Prostate gland (tissue), 2 donors: ENCODE results near the gene EEF1AKMT4. TPM values are rescaled to one million over a fixed set of nuclear protein-coding genes. Genes with fewer than 3 reads are reported as not detected.
A peak's percentile ranks its signal among the peaks of the same experiment; 100 is the strongest.

ENCODE experiments used
- DNase-seq: peaks from one replicate; pipeline ENCODE4 v3.0.0-alpha.2; 2019; ENCODE audit warnings: low spot score
- H3K27ac ChIP-seq, 2 donors: fragments of 200-600 bp; sonication (generic); 2 replicates each; pipeline ENCODE4 v1.5.1; 2017 to 2019
- H3K27me3 ChIP-seq: fragments of 200-600 bp; sonication (generic); replicated peaks from 2 replicates; pipeline ENCODE4 v1.5.1; 2019; ENCODE audit not compliant: insufficient read depth
- H3K36me3 ChIP-seq, 2 donors: fragments of 200-600 bp; sonication (generic); 1 replicate in 1 of 2; 2 replicates in 1 of 2; pipeline versions ENCODE4 v1.5.1 to v1.8.1; 2017 to 2019
- H3K4me1 ChIP-seq: fragments of 200-600 bp; sonication (generic); replicated peaks from 2 replicates; pipeline ENCODE4 v1.5.1; 2019
- H3K4me3 ChIP-seq, 2 donors: fragments of 200-600 bp; sonication (generic); 2 replicates each; pipeline ENCODE4 v1.5.1; 2017 to 2019
- H3K9me3 ChIP-seq: fragments of 200-600 bp; sonication (generic); 2 replicates; pipeline ENCODE4 v1.5.1; 2017
- CTCF ChIP-seq, 4 experiments: fragments of 200-600 bp in 2 of 4; fragments of 450-650 bp in 2 of 4; sonication (generic) in 2 of 4; IDR thresholded peaks; 1 replicate in 3 of 4; 2 replicates in 1 of 4; pipeline ENCODE4 v1.5.1; 2016 to 2019; ENCODE audit warnings: antibody characterized with exemption in 4 of 4, mild to moderate bottlenecking in 2 of 4, moderate library complexity in 2 of 4
- POLR2A ChIP-seq: fragments of 450-650 bp; IDR thresholded peaks from one replicate; pipeline ENCODE4 v1.6.1; 2016; ENCODE audit warnings: antibody characterized with exemption, mild to moderate bottlenecking
- POLR2AphosphoS5 ChIP-seq: sonication (generic); formaldehyde crosslinking; IDR thresholded peaks from one replicate; pipeline ENCODE4 v1.6.1; 2017; ENCODE audit warnings: antibody characterized with exemption
- WGBS: methylation state at CpG from one replicate; pipeline ENCODE4 v1.1.5; 2018; 5-methylcytosine and 5-hydroxymethylcytosine counted together
- intact Hi-C: fragments of 100-400 bp; cut with DNase I; formaldehyde crosslinking; loops from one replicate; pipeline ENCODE4 v1.14.2; 2022
- microRNA counts, 2 donors: library from miRNA; unstranded; fragments of <30 nt; microRNA quantifications; one replicate each; lab custom pipeline; 2016 to 2017
- microRNA-seq: library from miRNA; unstranded; fragments of <30 nt; microRNA quantifications from one replicate; pipeline ENCODE4, GENCODE V29; 2016
- small RNA-seq, 2 donors: library from RNA; depleted of rRNA; stranded (forward); fragments of <200 nt; gene quantifications; one replicate each; pipeline ENCODE3, GENCODE V24; 2016
- total RNA-seq, 2 donors: library from RNA; depleted of rRNA; stranded (reverse); fragments of >200 nt; gene quantifications; one replicate each; pipeline ENCODE4 v1.1.0, GENCODE V29; 2016

The EEF1AKMT4 gene
- total RNA-seq, 2 donors from 2014 or later: 6.1 TPM

- no peaks in the 10 kb centered on the region for H3K9me3 ChIP-seq
- H3K27ac ChIP-seq: no peak overlapping the region
- no peak overlapping the region for H3K4me3 ChIP-seq
- WGBS: 90% methylated on average over 9 of the region's 9 CpGs
- H3K4me1 ChIP-seq: no peaks in the 10 kb centered on the region
- H3K36me3 ChIP-seq: peaks cover 11 to 34% of the 10 kb centered on the region in 2 donors
- no peak for TF ChIP-seq POLR2A
- TF ChIP-seq POLR2AphosphoS5: no peak
- no peak for TF ChIP-seq CTCF (IDR thresholded peaks at IDR 0.05)
- intact Hi-C loops: no loop called here
- H3K27me3 ChIP-seq: no peaks in the 10 kb centered on the region
- no peak for DNase-seq
Measured at GRCh38 chr3:184307915-184308314, 58.4 kb downstream of the EEF1AKMT4 start.

MicroRNA genes within 50 kb of the gene (microRNA counts, 767-probe panel; counts per million panel counts)
- microRNA hsa-miR-1224-3p (lab: Ali Mortazavi, UCI) (0 to 431 counts per million in 2 donors), microRNA hsa-miR-1224-5p (lab: Ali Mortazavi, UCI) (431 to 1,274 counts per million in 2 donors)

Small RNA genes lying within 50 kb of the gene (microRNA-seq; reads per million reads assigned to microRNA genes)
- 3.4 reads per million, percentile 38 among the genes with 10 or more reads in this experiment for gene MIR1224

Small RNA genes lying within 50 kb of the gene (small RNA-seq; reads per million reads assigned to genes)
- 0.19 to 1.2 reads per million in 2 donors for gene MIR1224

Other genes with a start within 250 kb of the EEF1AKMT4 start
- 10 to 100 TPM; 17.9 to 43.6 TPM for gene ABCC5, start 231.8 kb upstream of the EEF1AKMT4 start, total RNA-seq
- gene HTR3D, start 217.9 kb upstream of the EEF1AKMT4 start, total RNA-seq: not detected
- under 1 TPM in 1 of 2 donors, not detected in 1; 0.50 TPM for gene HTR3C, start 196.6 kb upstream of the EEF1AKMT4 start, total RNA-seq
- not detected for gene HTR3E, start 152.6 kb upstream of the EEF1AKMT4 start, total RNA-seq
- 10 to 100 TPM; 54.9 to 61.5 TPM for gene EIF2B5, start 114.3 kb upstream of the EEF1AKMT4 start, total RNA-seq
- 10 to 100 TPM; 61.7 to 95.1 TPM for gene DVL3, start 94.3 kb upstream of the EEF1AKMT4 start, total RNA-seq
- 100 to 1,000 TPM; 183 to 307 TPM for gene AP2M1, start 74.8 kb upstream of the EEF1AKMT4 start, total RNA-seq
- 100 to 1,000 TPM in 1 of 2 donors, 10 to 100 TPM in 1; 62.9 to 103 TPM for gene ABCF3, start 63.5 kb upstream of the EEF1AKMT4 start, total RNA-seq
- 1 to 10 TPM in 1 of 2 donors, under 1 TPM in 1; 0.46 to 7.8 TPM for gene VWA5B2, start 20.1 kb upstream of the EEF1AKMT4 start, total RNA-seq
- 10 to 100 TPM; 78.4 to 79.4 TPM for gene ALG3, start 710 bp upstream of the EEF1AKMT4 start, total RNA-seq
- under 1 TPM in 1 of 2 donors, not detected in 1; 0.82 TPM for gene CAMK2N2, start 11.9 kb downstream of the EEF1AKMT4 start, total RNA-seq
- under 1 TPM in 1 of 2 donors, not detected in 1; 0.57 TPM for gene ECE2, start 26.4 kb downstream of the EEF1AKMT4 start, total RNA-seq
- 100 to 1,000 TPM; 230 to 272 TPM for gene PSMD2, start 49.6 kb downstream of the EEF1AKMT4 start, total RNA-seq
- gene EIF4G1, start 64.9 kb downstream of the EEF1AKMT4 start, total RNA-seq: 100 to 1,000 TPM; 331 to 370 TPM
- gene FAM131A, start 87.9 kb downstream of the EEF1AKMT4 start, total RNA-seq: 10 to 100 TPM; 22.0 to 71.0 TPM
- 10 to 100 TPM in 1 of 2 donors, 1 to 10 TPM in 1; 4.9 to 47.5 TPM for gene CLCN2, start 111.9 kb downstream of the EEF1AKMT4 start, total RNA-seq
- 10 to 100 TPM; 62.7 to 89.2 TPM for gene POLR2H, start 112.0 kb downstream of the EEF1AKMT4 start, total RNA-seq
- not detected for gene THPO, start 128.5 kb downstream of the EEF1AKMT4 start, total RNA-seq
- gene CHRD, start 130.4 kb downstream of the EEF1AKMT4 start, total RNA-seq: 1 to 10 TPM; 2.5 to 8.0 TPM